GM23338 (cell line): ENCODE data around the gene RAB43. TPM values are rescaled to one million over a fixed set of nuclear protein-coding genes. Genes with fewer than 3 reads are reported as not detected.

Experiments used
- ATAC-seq: fragments of 200-7000 bp; cut with Tn5 transposase; 3 replicates; pipeline ENCODE4 v1.9.1; 2020
- DNase-seq: peaks from one replicate; pipeline ENCODE4 v3.0.0-alpha.2; 2015; ENCODE audit warnings: low spot score
- H2AFZ ChIP-seq: fragments of 200-600 bp; sonication (generic); 2 replicates; pipeline ENCODE4 v1.8.0; 2016; ENCODE audit warnings: antibody characterized with exemption, mild to moderate bottlenecking, moderate library complexity
- H3F3A ChIP-seq: fragments of 200-600 bp; sonication (generic); replicated peaks from 2 replicates; pipeline ENCODE4 v1.8.0; 2017; ENCODE audit warnings: antibody characterized with exemption, mixed run types, low read depth
- H3K27ac ChIP-seq: fragments of 200-600 bp; sonication (generic); 2 replicates; pipeline ENCODE4 v1.6.1; 2016; ENCODE audit warnings: low read depth
- H3K27me3 ChIP-seq: fragments of 200-600 bp; sonication (generic); 2 replicates; pipeline ENCODE4 v1.8.0; 2016; ENCODE audit warnings: mild to moderate bottlenecking, mixed run types, moderate library complexity; ENCODE audit not compliant: insufficient read depth
- H3K36me3 ChIP-seq: fragments of 200-600 bp; sonication (generic); 2 replicates; pipeline ENCODE4 v1.8.0; 2016; ENCODE audit warnings: mild to moderate bottlenecking; ENCODE audit not compliant: insufficient read depth
- H3K4me1 ChIP-seq: fragments of 200-600 bp; sonication (generic); 2 replicates; pipeline ENCODE4 v1.8.0; 2016; ENCODE audit warnings: mild to moderate bottlenecking, moderate library complexity; ENCODE audit not compliant: insufficient read depth
- H3K4me2 ChIP-seq: fragments of 200-600 bp; sonication (generic); 2 replicates; pipeline ENCODE4 v1.7.1; 2017; ENCODE audit warnings: mixed run types
- H3K4me3 ChIP-seq: fragments of 200-600 bp; sonication (generic); 2 replicates; pipeline ENCODE4 v1.6.1; 2016; ENCODE audit warnings: mixed run types
- H3K79me2 ChIP-seq: fragments of 200-600 bp; sonication (generic); replicated peaks from 2 replicates; pipeline ENCODE4 v1.8.0; 2017; ENCODE audit warnings: mild to moderate bottlenecking; ENCODE audit not compliant: insufficient read depth
- H3K9me2 ChIP-seq: fragments of 200-600 bp; sonication (generic); 2 replicates; pipeline ENCODE4 v1.8.0; 2017; ENCODE audit not compliant: insufficient read depth
- H4K20me1 ChIP-seq: fragments of 200-600 bp; sonication (generic); replicated peaks from 2 replicates; pipeline ENCODE4 v1.8.0; 2017; ENCODE audit warnings: mild to moderate bottlenecking; ENCODE audit not compliant: insufficient read depth
- H3K27ac Mint-ChIP-seq: 2 replicates; pipeline ENCODE4 v1.8.0; 2020; ENCODE audit warnings: inconsistent platforms, mild to moderate bottlenecking, moderate library complexity, mixed read lengths
- H3K27me3 Mint-ChIP-seq: 3 replicates; pipeline ENCODE4 v1.8.0; 2022; ENCODE audit warnings: low read depth, mild to moderate bottlenecking, moderate library complexity, mixed read lengths, inconsistent platforms; ENCODE audit not compliant: insufficient read depth, poor library complexity
- H3K36me3 Mint-ChIP-seq: 3 replicates; pipeline ENCODE4 v1.8.0; 2021; ENCODE audit warnings: low read depth, mild to moderate bottlenecking, inconsistent platforms, moderate library complexity, mixed read lengths
- H3K4me1 Mint-ChIP-seq: 3 replicates; pipeline ENCODE4 v1.8.0; 2020; ENCODE audit warnings: mild to moderate bottlenecking, inconsistent platforms, mixed read lengths
- H3K4me3 Mint-ChIP-seq: 3 replicates; pipeline ENCODE4 v1.8.0; 2021; ENCODE audit warnings: moderate library complexity, mild to moderate bottlenecking, inconsistent platforms, mixed read lengths
- H3K9me3 Mint-ChIP-seq: 3 replicates; pipeline ENCODE4 v1.8.0; 2020; ENCODE audit warnings: moderate library complexity, mild to moderate bottlenecking, inconsistent platforms, mixed read lengths
- CREB1 ChIP-seq: fragments of 250-450 bp; sonication (Bioruptor Pico); IDR thresholded peaks from 2 replicates; pipeline ENCODE4 v1.5.0; 2020; ENCODE audit warnings: low read depth, mild to moderate bottlenecking, moderate library complexity
- EZH2 ChIP-seq: fragments of 200-600 bp; sonication (generic); IDR thresholded peaks from one replicate; pipeline ENCODE4 v1.8.0; 2017; ENCODE audit warnings: antibody characterized with exemption, mild to moderate bottlenecking, low read depth; ENCODE audit not compliant: unreplicated experiment
- EZH2phosphoT487 ChIP-seq: fragments of 200-600 bp; sonication (generic); IDR thresholded peaks from one replicate; pipeline ENCODE4 v1.8.1; 2018; ENCODE audit warnings: antibody characterized with exemption; ENCODE audit not compliant: unreplicated experiment
- JUNB ChIP-seq: IDR thresholded peaks from one replicate; pipeline ENCODE4 v1.6.1; 2016; ENCODE audit warnings: antibody characterized with exemption; ENCODE audit not compliant: unreplicated experiment
- NANOG ChIP-seq: IDR thresholded peaks from 2 replicates; pipeline ENCODE4 v1.6.1; 2016; ENCODE audit warnings: antibody characterized with exemption, borderline replicate concordance
- POLR2AphosphoS5 ChIP-seq: IDR thresholded peaks from 2 replicates; pipeline ENCODE4 v1.6.1; 2016; ENCODE audit warnings: antibody characterized with exemption, low read depth
- ZNF114 ChIP-seq: fragments of 250-450 bp; sonication (Bioruptor Pico); IDR thresholded peaks from 2 replicates; pipeline ENCODE4 v1.5.0; 2020; ENCODE audit warnings: mild to moderate bottlenecking, moderate library complexity
- ZNF331 ChIP-seq: fragments of 250-450 bp; sonication (Bioruptor Pico); IDR thresholded peaks from 2 replicates; pipeline ENCODE4 v1.5.0; 2020; ENCODE audit warnings: low read depth, mild to moderate bottlenecking, moderate library complexity
- polyA plus RNA-seq: library from polyadenylated mRNA; unstranded; fragments of >200 nt; fragmentation: Nextera tagmentation; extraction: Ambion mirVana; gene quantifications from 2 replicates; pipeline ENCODE4 v1.2.1, GENCODE V29; 2016
- total RNA-seq: library from RNA; depleted of rRNA; stranded (reverse); fragments of >200 nt; shearing (Covaris generic); gene quantifications from 2 replicates; pipeline ENCODE4 v1.2.3, GENCODE V29; 2014
- TF ChIP-seq, protein P1 (sequence below): fragments of 250-450 bp; sonication (Bioruptor Pico); IDR thresholded peaks from 2 replicates; pipeline ENCODE4 v1.5.0; 2020; ENCODE audit warnings: mild to moderate bottlenecking, moderate library complexity
- TF ChIP-seq, protein P2 (sequence below): IDR thresholded peaks from 2 replicates; pipeline ENCODE4 v1.6.1; 2016; ENCODE audit warnings: antibody characterized with exemption

RAB43 gene
- total and polyA plus RNA-seq, 2 experiments from 2014 or later = 5.7 to 37.0 TPM

DNA sequence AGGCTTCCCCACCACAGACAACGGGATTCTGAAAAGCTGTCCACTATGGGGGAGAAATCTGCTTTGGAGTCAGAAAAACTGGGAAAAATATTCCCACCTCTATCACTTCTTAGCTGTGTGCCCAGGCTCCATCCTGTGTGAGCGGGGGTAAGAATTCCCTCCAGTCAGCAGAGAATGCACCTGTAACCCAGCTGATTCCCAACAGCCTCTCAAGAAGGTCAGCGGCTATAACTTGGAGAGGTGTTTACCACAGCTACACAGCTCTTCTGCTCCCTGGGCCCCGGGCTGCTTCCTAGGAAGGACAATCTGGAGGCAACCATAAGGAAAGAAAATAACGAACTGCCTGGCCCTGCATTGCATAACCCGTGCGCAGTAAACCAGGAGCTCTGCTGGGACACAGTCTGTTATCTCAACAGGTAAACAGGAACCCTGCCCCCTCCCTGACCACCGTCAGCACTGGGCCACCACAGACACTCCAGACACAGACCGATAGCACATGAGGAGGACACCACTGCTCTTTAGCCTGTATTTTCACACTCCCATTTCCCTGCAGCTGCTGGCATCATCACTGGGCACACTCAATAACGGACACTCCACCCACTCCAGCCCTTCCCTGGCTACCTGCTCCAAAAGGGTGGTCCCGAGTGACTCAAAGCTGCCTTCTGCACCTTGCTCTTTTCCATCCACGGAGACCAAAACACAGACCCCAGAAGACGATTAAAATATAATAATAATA lies 2.1 kb downstream of the RAB43 start:
- Histone ChIP-seq H3K9me2 (no peaks in the 10 kb centered on the region), H4K20me1 (peaks cover 4% of the 10 kb centered on the region; the same call in 1 of the 2 replicates)

DNA sequence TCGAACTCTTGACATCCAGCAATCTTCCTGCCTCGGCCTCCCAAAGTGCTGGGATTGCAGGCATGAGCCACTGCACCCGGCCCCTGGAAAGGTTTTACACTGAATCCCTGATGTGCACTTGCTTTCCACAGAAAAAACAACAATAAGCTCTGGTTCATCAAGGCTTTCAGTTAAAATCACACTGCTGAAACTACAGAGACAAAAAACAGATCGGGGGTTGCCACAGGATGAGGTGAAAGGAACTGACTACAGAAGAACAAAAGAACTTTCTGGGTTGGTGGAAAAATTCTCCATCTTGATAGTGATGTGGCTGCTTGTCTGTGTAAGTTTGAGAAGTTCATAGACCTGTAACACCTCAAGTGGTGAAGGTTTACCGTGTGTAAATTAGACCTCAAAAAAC lies 2.9 kb downstream of the RAB43 start:
- Mint-ChIP-seq H3K9me3 (no peaks in the 10 kb centered on the region; the same call in 2 of the 3 replicates), H3K27ac (peak overlapping the region; percentile 95; the same call in 1 of the 2 replicates), H3K27me3 (peaks cover 12% of the 10 kb centered on the region), H3K36me3 (peaks cover 5% of the 10 kb centered on the region), H3K4me1 (peaks cover 68% of the 10 kb centered on the region), H3K4me3 (peak overlapping the region; percentile 74)
- Histone ChIP-seq H3K4me3 (peak overlapping the region; percentile 62; the same call in 1 of the 2 replicates), H3K4me2 (peak overlapping the region; percentile 81), H3K9me2 (no peaks in the 10 kb centered on the region), H2AFZ (no peak overlapping the region), H3K36me3 (0 out of 2 replicates have a peak, but pooled peaks cover 3% of the 10 kb centered on the region), H3K4me1 (peaks cover 59% of the 10 kb centered on the region), H3K27me3 (no peaks in the 10 kb centered on the region), H3K79me2 (peaks cover 65% of the 10 kb centered on the region), H3K27ac (peak overlapping the region; percentile 95), H3F3A (peaks cover 8% of the 10 kb centered on the region), H4K20me1 (peaks cover 4% of the 10 kb centered on the region; the same call in 1 of the 2 replicates)
- ATAC-seq = no peak
- DNase-seq = no peak
- no peak for TF ChIP-seq NANOG
- no peak for TF ChIP-seq ZNF114
- TF ChIP-seq, protein P1, sequence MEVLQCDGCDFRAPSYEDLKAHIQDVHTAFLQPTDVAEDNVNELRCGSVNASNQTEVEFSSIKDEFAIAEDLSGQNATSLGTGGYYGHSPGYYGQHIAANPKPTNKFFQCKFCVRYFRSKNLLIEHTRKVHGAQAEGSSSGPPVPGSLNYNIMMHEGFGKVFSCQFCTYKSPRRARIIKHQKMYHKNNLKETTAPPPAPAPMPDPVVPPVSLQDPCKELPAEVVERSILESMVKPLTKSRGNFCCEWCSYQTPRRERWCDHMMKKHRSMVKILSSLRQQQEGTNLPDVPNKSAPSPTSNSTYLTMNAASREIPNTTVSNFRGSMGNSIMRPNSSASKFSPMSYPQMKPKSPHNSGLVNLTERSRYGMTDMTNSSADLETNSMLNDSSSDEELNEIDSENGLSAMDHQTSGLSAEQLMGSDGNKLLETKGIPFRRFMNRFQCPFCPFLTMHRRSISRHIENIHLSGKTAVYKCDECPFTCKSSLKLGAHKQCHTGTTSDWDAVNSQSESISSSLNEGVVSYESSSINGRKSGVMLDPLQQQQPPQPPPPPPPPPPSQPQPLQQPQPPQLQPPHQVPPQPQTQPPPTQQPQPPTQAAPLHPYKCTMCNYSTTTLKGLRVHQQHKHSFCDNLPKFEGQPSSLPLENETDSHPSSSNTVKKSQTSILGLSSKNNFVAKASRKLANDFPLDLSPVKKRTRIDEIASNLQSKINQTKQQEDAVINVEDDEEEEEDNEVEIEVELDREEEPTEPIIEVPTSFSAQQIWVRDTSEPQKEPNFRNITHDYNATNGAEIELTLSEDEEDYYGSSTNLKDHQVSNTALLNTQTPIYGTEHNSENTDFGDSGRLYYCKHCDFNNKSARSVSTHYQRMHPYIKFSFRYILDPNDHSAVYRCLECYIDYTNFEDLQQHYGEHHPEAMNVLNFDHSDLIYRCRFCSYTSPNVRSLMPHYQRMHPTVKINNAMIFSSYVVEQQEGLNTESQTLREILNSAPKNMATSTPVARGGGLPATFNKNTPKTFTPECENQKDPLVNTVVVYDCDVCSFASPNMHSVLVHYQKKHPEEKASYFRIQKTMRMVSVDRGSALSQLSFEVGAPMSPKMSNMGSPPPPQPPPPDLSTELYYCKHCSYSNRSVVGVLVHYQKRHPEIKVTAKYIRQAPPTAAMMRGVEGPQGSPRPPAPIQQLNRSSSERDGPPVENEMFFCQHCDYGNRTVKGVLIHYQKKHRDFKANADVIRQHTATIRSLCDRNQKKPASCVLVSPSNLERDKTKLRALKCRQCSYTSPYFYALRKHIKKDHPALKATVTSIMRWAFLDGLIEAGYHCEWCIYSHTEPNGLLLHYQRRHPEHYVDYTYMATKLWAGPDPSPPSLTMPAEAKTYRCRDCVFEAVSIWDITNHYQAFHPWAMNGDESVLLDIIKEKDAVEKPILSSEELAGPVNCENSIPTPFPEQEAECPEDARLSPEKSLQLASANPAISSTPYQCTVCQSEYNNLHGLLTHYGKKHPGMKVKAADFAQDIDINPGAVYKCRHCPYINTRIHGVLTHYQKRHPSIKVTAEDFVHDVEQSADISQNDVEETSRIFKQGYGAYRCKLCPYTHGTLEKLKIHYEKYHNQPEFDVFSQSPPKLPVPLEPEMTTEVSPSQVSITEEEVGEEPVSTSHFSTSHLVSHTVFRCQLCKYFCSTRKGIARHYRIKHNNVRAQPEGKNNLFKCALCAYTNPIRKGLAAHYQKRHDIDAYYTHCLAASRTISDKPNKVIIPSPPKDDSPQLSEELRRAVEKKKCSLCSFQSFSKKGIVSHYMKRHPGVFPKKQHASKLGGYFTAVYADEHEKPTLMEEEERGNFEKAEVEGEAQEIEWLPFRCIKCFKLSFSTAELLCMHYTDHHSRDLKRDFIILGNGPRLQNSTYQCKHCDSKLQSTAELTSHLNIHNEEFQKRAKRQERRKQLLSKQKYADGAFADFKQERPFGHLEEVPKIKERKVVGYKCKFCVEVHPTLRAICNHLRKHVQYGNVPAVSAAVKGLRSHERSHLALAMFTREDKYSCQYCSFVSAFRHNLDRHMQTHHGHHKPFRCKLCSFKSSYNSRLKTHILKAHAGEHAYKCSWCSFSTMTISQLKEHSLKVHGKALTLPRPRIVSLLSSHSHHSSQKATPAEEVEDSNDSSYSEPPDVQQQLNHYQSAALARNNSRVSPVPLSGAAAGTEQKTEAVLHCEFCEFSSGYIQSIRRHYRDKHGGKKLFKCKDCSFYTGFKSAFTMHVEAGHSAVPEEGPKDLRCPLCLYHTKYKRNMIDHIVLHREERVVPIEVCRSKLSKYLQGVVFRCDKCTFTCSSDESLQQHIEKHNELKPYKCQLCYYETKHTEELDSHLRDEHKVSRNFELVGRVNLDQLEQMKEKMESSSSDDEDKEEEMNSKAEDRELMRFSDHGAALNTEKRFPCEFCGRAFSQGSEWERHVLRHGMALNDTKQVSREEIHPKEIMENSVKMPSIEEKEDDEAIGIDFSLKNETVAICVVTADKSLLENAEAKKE (CRISPR knock-in tag) = no peak
- no peak for TF ChIP-seq JUNB
- TF ChIP-seq EZH2 = no peak
- no peak for TF ChIP-seq ZNF331 (CRISPR knock-in tag)
- TF ChIP-seq, protein P2, sequence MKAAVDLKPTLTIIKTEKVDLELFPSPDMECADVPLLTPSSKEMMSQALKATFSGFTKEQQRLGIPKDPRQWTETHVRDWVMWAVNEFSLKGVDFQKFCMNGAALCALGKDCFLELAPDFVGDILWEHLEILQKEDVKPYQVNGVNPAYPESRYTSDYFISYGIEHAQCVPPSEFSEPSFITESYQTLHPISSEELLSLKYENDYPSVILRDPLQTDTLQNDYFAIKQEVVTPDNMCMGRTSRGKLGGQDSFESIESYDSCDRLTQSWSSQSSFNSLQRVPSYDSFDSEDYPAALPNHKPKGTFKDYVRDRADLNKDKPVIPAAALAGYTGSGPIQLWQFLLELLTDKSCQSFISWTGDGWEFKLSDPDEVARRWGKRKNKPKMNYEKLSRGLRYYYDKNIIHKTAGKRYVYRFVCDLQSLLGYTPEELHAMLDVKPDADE = no peak
- TF ChIP-seq EZH2phosphoT487 = no peak
- no peak for TF ChIP-seq CREB1 (CRISPR knock-in tag)

More for the DNA sequence above, 2.1 kb downstream of the RAB43 start:
- Mint-ChIP-seq H3K4me1 (peaks cover 60% of the 10 kb centered on the region), H3K9me3 (no peaks in the 10 kb centered on the region; the same call in 2 of the 3 replicates), H3K27me3 (peaks cover 10% of the 10 kb centered on the region), H3K27ac (peak overlapping the region; percentile 95), H3K36me3 (peaks cover 5% of the 10 kb centered on the region), H3K4me3 (peak overlapping the region; percentile 74)
- peaks cover 8% of the 10 kb centered on the region for H3F3A ChIP-seq
- H3K4me2 ChIP-seq = peak overlapping the region; percentile 81
- no peak overlapping the region for H2AFZ ChIP-seq
- H3K27ac ChIP-seq = peak overlapping the region; percentile 95
- H3K36me3 ChIP-seq = 0 out of 2 replicates have a peak, but pooled peaks cover 3% of the 10 kb centered on the region
- ATAC-seq (no peak), DNase-seq (no peak)
- H3K4me3 ChIP-seq = peak overlapping the region; percentile 62
- peaks cover 55% of the 10 kb centered on the region for H3K4me1 ChIP-seq
- TF ChIP-seq POLR2AphosphoS5 = no peak
- H3K27me3 ChIP-seq = no peaks in the 10 kb centered on the region
- peaks cover 57% of the 10 kb centered on the region for H3K79me2 ChIP-seq
